Spinal cord (tissue), 10 donors: ENCODE measurements around the gene UBE4B. TPM values are rescaled to one million over a fixed set of nuclear protein-coding genes. Genes with fewer than 3 reads are reported as not detected.

Source experiments
- DNase-seq, 6 donors: peaks; one replicate each; pipeline versions ENCODE4 v3.0.0 to v3.0.0-alpha.2; 2013 to 2015; ENCODE audit warnings: low spot score in 6 of 6, low read depth in 4 of 6
- H3K27ac ChIP-seq: one replicate; pipeline ENCODE4 v1.5.1; 2013; ENCODE audit warnings: low read depth, low read length, control low read depth
- H3K27me3 ChIP-seq: one replicate; pipeline ENCODE4 v1.6.1; 2013; ENCODE audit warnings: low read length; ENCODE audit not compliant: control insufficient read depth, insufficient read depth
- H3K36me3 ChIP-seq: one replicate; pipeline ENCODE4 v1.6.1; 2013; ENCODE audit warnings: low read length; ENCODE audit not compliant: control insufficient read depth, insufficient read depth
- H3K4me1 ChIP-seq: one replicate; pipeline ENCODE4 v1.6.1; 2013; ENCODE audit warnings: low read length; ENCODE audit not compliant: control insufficient read depth, insufficient read depth
- H3K4me3 ChIP-seq: one replicate; pipeline ENCODE4 v1.5.1; 2013; ENCODE audit warnings: low read depth, low read length, control low read depth
- H3K9me3 ChIP-seq: one replicate; pipeline ENCODE4 v1.6.1; 2013; ENCODE audit warnings: low read length; ENCODE audit not compliant: control insufficient read depth, insufficient read depth
- WGBS: methylation state at CpG from one replicate; pipeline ENCODE4 v1.1.5; 2013; ENCODE audit warnings: missing lambda C conversion rate; ENCODE audit not compliant: insufficient coverage; 5-methylcytosine and 5-hydroxymethylcytosine counted together
- polyA plus RNA-seq, 2 donors: library from polyadenylated mRNA; unstranded; fragments of 120-200 nt; gene quantifications; one replicate each; pipeline ENCODE4 v1.2.1, GENCODE V29; 2013; ENCODE audit not compliant: insufficient read length in 2 of 2
- total RNA-seq, 2 donors: library from RNA; depleted of rRNA in 1 of 2; stranded (reverse); fragments of 120-200 nt in 1 of 2; fragments of >200 nt in 1 of 2; gene quantifications; one replicate each; pipeline versions ENCODE4 v1.2.3 to v1.2.4, GENCODE V29; 2013 to 2014
- donor health status: healthy.

UBE4B gene
- total and polyA plus RNA-seq, 4 donors, result 35.4 to 47.6 (median 39.3) TPM

DNA sequence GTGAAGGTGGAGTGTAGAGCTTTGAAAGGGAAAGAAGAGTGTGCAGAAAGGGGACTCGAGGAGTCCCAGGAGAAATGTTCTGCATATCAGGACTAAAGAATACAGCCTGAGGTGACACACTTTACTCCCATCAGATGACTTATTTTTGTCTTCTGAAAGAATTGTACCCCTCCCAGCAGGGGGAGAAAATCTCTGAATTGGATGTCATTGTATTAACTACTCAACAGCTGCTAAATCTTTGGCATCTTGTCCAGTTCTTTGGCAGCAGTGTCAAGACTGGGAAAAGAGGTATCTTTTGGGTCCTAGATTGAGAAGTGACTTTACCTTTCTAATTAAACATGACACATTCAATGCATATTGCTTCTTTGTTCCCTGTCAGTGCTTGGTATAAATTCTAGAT is 18.9 kb downstream of the UBE4B start:
- Histone ChIP-seq H3K36me3 (no peaks in the 10 kb centered on the region), H3K9me3 (no peaks in the 10 kb centered on the region), H3K4me1 (no peaks in the 10 kb centered on the region), H3K27ac (no peak overlapping the region), H3K27me3 (no peaks in the 10 kb centered on the region), H3K4me3 (no peak overlapping the region)
- no CpG with 5 or more reads among the region's 1 CpG for WGBS
- DNase-seq, result no peak

DNA sequence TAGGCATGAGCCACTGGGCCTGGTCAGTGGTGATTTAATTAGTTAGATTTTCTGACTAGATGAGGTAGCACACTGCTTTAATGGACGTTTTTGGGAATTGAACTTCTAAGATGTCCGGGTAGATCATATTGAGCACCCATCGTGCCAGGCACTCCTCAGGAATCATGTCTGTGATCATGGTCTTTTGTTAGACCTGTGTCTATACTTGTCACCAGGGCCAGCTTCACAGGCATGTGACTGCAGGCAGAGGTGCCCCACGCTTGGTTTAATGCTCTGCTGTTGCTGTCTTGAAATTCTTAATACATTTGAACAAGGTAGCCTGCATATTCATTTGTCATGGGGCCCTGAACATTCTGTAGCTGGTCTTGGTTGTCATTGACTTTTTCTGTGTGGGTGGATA is 19.6 kb downstream of the UBE4B start:
- Histone ChIP-seq H3K27ac (no peak overlapping the region), H3K27me3 (no peaks in the 10 kb centered on the region), H3K36me3 (no peaks in the 10 kb centered on the region), H3K9me3 (no peaks in the 10 kb centered on the region), H3K4me3 (no peak overlapping the region), H3K4me1 (peaks cover under 1% of the 10 kb centered on the region)
- no peak for DNase-seq
- WGBS, result 93% methylated on average over 4 of the region's 4 CpGs

DNA sequence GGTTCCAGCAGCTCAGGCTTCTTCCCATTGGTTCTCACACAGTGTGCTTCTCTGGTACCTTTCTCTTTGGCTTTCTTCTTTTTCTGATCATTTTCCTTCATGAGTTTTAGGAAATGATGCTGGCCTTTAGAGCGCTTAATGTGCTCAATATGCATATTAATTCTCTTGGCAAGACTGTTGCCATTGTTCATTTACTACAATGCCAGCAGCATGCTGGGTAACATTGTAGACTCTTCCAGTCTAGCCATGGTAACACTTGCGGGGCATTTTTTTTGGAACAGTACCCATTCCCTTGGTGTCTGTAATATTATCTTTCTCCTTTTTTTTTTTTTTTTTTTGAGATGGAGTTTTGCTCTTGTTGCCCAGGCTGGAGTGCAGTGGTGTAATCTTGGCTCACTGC is 21.7 kb downstream of the UBE4B start:
- no CpG with 5 or more reads among the region's 2 CpGs for WGBS
- Histone ChIP-seq H3K27me3 (no peaks in the 10 kb centered on the region), H3K4me1 (peaks cover 13% of the 10 kb centered on the region), H3K36me3 (peaks cover 8% of the 10 kb centered on the region), H3K9me3 (no peaks in the 10 kb centered on the region), H3K4me3 (no peak overlapping the region), H3K27ac (no peak overlapping the region)
- no peak for DNase-seq

- Histone ChIP-seq H3K4me1 (peaks cover 14% of the 10 kb centered on the region), H3K36me3 (peaks cover 10% of the 10 kb centered on the region), H3K4me3 (no peak overlapping the region), H3K27ac (no peak overlapping the region), H3K27me3 (no peaks in the 10 kb centered on the region), H3K9me3 (no peaks in the 10 kb centered on the region)
- no peak for DNase-seq
- WGBS, result no CpG with 5 or more reads among the region's 4 CpGs
Measured at GRCh38 chr1:10056599-10056987, 23.8 kb downstream of the UBE4B start.

- DNase-seq, result no peak
- no peaks in the 10 kb centered on the region for H3K9me3 ChIP-seq
- no peaks in the 10 kb centered on the region for H3K27me3 ChIP-seq
- H3K36me3 ChIP-seq, result peaks cover 10% of the 10 kb centered on the region
- peaks cover 14% of the 10 kb centered on the region for H3K4me1 ChIP-seq
- no CpG with 5 or more reads among the region's 4 CpGs for WGBS
- no peak overlapping the region for H3K27ac ChIP-seq
- no peak overlapping the region for H3K4me3 ChIP-seq
Measured at GRCh38 chr1:10057343-10057742, 24.6 kb downstream of the UBE4B start.

DNA sequence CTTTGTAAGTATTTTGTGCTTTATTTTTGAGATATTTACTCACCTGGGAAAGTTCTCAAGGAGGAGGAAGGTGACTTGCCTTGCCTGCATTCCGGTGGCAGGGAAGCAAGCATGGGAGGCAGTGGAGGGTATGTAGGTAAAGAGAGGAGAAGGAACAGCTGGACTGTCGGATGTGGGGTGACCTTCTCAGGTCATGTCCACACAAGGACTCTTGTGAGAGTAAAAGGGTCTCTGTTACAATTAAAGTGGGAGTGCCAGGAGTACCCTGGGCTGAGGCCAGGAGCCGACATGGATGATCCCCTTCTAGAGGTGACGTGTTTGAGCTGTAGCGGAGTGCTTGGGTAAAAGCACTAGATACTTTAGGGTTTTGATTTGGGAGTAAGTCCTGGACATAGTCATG is 25.0 kb downstream of the UBE4B start:
- Histone ChIP-seq H3K4me3 (no peak overlapping the region), H3K9me3 (no peaks in the 10 kb centered on the region), H3K36me3 (peaks cover 10% of the 10 kb centered on the region), H3K27me3 (no peaks in the 10 kb centered on the region), H3K4me1 (peaks cover 14% of the 10 kb centered on the region), H3K27ac (no peak overlapping the region)
- WGBS, result 52% methylated on average over 5 of the region's 5 CpGs
- DNase-seq, result no peak

DNA sequence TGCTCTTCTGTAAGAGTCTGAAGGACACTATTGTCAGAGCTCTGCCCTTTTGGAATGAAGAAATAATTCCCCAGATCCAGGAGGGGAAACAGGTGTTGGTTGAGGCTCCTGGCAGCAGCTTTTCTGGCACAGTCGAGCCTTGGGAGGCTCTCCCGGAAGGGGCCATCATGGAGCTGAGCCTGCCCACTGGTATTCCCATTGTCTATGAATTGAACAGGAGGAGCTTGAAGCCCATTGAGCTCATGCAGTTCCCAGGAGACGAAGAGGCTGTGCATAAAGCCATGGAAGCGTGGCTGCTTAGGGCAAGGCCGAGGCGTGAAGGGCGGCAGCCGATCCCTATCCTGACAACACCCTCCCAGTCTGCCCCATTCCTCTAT is 26.6 kb downstream of the UBE4B start:
- peak in 1 of 6 donors; percentile 22 for DNase-seq
- no peak overlapping the region for H3K4me3 ChIP-seq
- H3K27ac ChIP-seq, result no peak overlapping the region
- H3K4me1 ChIP-seq, result peaks cover 14% of the 10 kb centered on the region
- WGBS, result 41% methylated on average over 8 of the region's 8 CpGs
- no peaks in the 10 kb centered on the region for H3K27me3 ChIP-seq
- peaks cover 10% of the 10 kb centered on the region for H3K36me3 ChIP-seq
- no peaks in the 10 kb centered on the region for H3K9me3 ChIP-seq

GRCh38 chr1:10060311-10061100 is 27.7 kb downstream of the UBE4B start:
- Histone ChIP-seq H3K27me3 (no peaks in the 10 kb centered on the region), H3K27ac (no peak overlapping the region), H3K36me3 (peaks cover 10% of the 10 kb centered on the region), H3K4me3 (no peak overlapping the region), H3K4me1 (peaks cover 17% of the 10 kb centered on the region), H3K9me3 (no peaks in the 10 kb centered on the region)
- no peak for DNase-seq
- WGBS, result no CpG with 5 or more reads among the region's 8 CpGs

DNA sequence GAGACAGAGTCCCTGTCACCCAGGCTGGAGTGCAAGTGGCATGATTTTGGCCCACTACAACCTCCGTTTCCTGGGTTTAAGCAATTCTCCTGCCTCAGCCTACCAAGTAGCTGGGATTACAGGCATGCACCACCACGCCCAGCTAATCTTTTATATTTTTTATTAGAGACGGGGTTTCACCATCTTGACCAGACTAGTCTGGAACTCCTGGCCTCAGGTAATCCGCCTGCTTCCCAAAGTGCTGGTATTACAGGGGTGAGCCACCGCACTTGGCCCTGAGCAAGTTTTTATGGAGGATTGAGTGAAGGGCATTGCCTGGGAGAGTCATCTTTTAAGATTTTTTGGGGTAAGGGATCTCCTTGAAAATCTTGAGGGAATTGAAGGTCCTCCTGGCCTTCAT is 28.5 kb downstream of the UBE4B start:
- no peak for DNase-seq
- Histone ChIP-seq H3K4me3 (no peak overlapping the region), H3K27me3 (no peaks in the 10 kb centered on the region), H3K27ac (no peak overlapping the region), H3K36me3 (peaks cover 10% of the 10 kb centered on the region), H3K9me3 (no peaks in the 10 kb centered on the region), H3K4me1 (peaks cover 17% of the 10 kb centered on the region)
- WGBS, result 98% methylated on average over 4 of the region's 5 CpGs

- 87% methylated on average over 3 of the region's 7 CpGs for WGBS
- no peaks in the 10 kb centered on the region for H3K9me3 ChIP-seq
- no peak overlapping the region for H3K27ac ChIP-seq
- H3K4me3 ChIP-seq, result no peak overlapping the region
- H3K4me1 ChIP-seq, result peaks cover 13% of the 10 kb centered on the region
- no peaks in the 10 kb centered on the region for H3K27me3 ChIP-seq
- DNase-seq, result no peak
- H3K36me3 ChIP-seq, result peaks cover 4% of the 10 kb centered on the region
Measured at GRCh38 chr1:10063878-10064277, 31.1 kb downstream of the UBE4B start.
